ENCODE measurements around the gene KRT86. TPM values are rescaled to one million over a fixed set of nuclear protein-coding genes. Genes with fewer than 3 reads are reported as not detected.
"Not testable (repeated sequence)": the region's sequence is repeated elsewhere in the genome, so short reads cannot be mapped to it uniquely, and the experiment has no call there.

KRT86 gene
- total RNA-seq, 8 experiments from 2014 or later: 0.14 to 0.59 (median 0.33) TPM; not detected in 4

DNA sequence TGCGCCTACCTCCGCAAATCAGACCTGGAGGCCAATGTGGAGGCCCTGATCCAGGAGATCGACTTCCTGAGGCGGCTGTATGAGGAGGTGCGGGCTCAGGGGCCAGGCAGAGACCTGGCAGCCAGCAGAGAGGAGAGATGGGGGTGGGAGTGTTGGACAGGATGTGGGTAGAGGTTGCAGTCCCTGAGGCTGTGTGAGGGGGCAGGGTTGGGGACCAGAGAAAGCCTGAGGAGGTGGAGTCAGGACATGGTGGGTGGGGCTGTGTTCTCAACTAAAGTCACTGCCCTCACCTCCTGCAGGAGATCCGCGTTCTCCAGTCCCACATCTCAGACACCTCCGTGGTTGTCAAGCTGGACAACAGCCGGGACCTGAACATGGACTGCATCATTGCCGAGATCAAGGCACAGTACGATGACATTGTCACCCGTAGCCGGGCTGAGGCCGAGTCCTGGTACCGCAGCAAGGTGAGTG, 30.5 kb downstream of the KRT86 start:
- H3K4me3 ChIP-seq; H3K4me1 ChIP-seq (replicated peaks in 1 of 2); ATAC-seq (replicated peaks in 6 of 8); H3K27ac ChIP-seq; in situ Hi-C loops (cut with MboI; ENCODE audit: low pct_unique_long_range_greater_than_20kb in 2 of 9, low sequenced_read_pairs in 9 of 9, unreplicated experiment in 9 of 9): not testable (repeated sequence)
- WGBS, 10 experiments: 100% methylated on average over 1 of the region's 15 CpGs; no CpG with 5 or more reads in 9 of the 10 experiments

DNA sequence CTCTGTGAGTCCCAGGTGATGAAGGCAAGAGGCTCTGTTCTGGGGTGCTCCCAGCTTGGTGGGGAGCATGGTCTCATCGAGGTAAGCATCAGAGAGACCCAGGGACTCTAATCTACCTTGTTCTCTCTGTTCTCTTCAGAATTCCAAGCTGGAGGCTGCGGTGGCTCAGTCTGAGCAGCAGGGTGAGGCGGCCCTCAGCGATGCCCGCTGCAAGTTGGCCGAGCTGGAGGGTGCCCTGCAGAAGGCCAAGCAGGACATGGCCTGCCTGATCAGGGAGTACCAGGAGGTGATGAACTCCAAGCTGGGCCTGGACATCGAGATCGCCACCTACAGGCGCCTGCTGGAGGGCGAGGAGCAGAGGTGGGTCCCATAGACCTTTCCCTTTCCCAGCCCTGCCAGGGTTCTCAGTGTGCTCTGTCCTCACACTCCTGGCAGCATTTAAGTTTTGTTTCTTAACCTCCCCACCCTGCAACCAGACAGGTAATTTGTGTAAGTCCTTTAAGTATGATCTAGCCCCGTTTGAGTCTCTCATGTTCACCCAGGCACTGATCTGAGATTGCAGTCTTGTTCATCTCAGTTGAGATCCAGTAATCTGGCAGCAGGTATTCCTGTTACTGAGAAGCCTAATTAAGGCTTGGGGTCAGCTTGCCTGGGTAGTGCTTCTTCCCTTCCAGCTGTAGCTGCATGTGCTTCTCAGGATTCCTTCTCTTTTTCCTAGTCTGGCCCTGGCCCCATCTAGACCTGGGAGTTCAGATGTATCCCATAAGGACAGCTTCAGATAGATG, 31.7 kb downstream of the KRT86 start:
- 0 to 20% methylated on average over 1 to 2 of the region's 11 CpGs; no CpG with 5 or more reads in 8 of the 10 experiments for WGBS, 10 experiments
- no peak overlapping the region for H3K27ac ChIP-seq
- H3K4me3 ChIP-seq: no peak overlapping the region
- peak in 1 of 8 experiments; percentile 21 for ATAC-seq (replicated peaks in 6 of 8)
- in situ Hi-C loops (cut with MboI; ENCODE audit: low pct_unique_long_range_greater_than_20kb in 2 of 9, low sequenced_read_pairs in 9 of 9, unreplicated experiment in 9 of 9): no loop called here
- H3K4me1 ChIP-seq (replicated peaks in 1 of 2): no peaks in the 10 kb centered on the region

DNA sequence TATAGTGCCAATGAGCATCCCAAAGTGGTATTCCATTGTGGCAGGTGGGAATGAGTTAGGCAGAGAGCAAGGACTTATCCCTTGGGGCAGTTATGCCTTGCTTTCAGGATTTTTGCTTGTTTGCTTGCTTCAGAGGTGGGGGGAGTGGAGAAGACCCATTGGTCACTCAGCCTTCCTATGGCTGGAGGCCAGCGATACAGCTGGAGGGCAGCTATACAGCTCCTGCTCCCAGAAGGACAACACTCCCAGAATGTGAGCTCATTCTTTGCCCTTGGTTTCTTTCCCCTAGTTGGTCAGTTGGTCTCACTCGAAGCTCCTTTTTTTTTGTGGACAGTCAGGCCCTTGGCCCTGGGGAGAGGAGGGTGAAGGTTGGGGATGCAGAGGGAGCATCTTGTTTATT, 32.3 kb downstream of the KRT86 start:
- no peaks in the 10 kb centered on the region for H3K4me1 ChIP-seq (replicated peaks in 1 of 2)
- 67 to 100% (median 100%) methylated on average over 1 to 2 of the region's 2 CpGs; no CpG with 5 or more reads in 4 of the 10 experiments for WGBS, 10 experiments
- no peak overlapping the region for H3K4me3 ChIP-seq
- no peak overlapping the region for H3K27ac ChIP-seq
- in situ Hi-C loops (cut with MboI; ENCODE audit: low pct_unique_long_range_greater_than_20kb in 2 of 9, low sequenced_read_pairs in 9 of 9, unreplicated experiment in 9 of 9): no loop called here
- no peak for ATAC-seq (replicated peaks in 6 of 8)

DNA sequence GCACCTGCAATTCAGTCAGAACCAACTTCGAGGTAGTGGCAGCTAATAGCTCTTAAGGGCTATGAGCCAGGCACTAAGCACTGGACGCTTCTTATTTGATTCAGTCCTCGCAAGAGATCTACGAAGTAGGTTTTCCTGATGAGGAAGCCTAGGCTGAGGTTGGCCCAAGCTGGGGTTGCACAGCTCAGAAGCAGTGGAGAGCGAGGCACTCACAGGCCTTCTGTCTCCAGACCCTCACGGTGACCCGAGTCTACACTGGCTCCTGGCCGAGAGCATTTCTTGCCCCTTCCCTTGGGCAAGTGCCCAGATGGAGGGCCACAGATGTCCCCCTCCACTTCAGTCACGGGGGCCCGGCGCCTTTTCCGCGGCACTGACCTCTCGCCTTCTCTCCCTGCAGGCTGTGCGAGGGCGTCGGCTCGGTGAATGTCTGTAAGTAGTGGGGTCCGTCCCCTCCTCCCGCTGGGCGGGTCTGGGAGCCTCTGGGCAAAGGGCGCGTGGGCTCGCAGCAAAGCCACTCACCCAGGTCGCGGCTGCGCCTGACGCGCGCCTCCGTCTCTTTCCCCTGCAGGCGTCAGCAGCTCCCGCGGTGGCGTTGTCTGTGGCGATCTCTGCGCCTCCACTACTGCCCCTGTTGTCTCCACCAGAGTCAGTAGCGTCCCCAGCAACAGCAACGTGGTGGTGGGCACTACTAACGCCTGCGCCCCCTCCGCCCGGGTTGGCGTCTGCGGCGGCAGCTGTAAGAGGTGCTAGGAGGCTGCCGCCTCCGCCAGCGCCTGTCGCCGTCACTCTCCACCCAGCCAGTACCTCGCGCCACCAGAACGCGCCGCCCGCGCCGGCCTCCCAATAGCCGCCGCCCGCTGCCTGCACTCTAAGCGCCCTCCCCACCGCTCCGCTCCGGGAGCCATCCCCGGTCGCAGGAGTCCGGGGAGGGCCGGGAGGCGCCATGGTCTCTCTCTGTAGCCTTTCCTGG, 33.7 kb downstream of the KRT86 start:
- peak; percentile 95 to 98 (median 97) for ATAC-seq (replicated peaks in 6 of 8)
- peak overlapping the region; percentile 25 to 41 (median 31) for H3K4me3 ChIP-seq
- H3K4me1 ChIP-seq (replicated peaks in 1 of 2): no peaks in the 10 kb centered on the region
- in situ Hi-C loops (cut with MboI; ENCODE audit: low pct_unique_long_range_greater_than_20kb in 2 of 9, low sequenced_read_pairs in 9 of 9, unreplicated experiment in 9 of 9): no loop called here
- WGBS, 10 experiments: 3 to 100% (median 34%) methylated on average over 1 to 13 of the region's 71 CpGs; no CpG with 5 or more reads in 2 of the 10 experiments
- no peak overlapping the region for H3K27ac ChIP-seq

- ATAC-seq (replicated peaks in 6 of 8): peak in 2 of 8 experiments; percentile 19 to 29
- no peak overlapping the region for H3K27ac ChIP-seq
- H3K4me3 ChIP-seq: peak overlapping the region; percentile 25 to 41 (median 31)
- H3K4me1 ChIP-seq (replicated peaks in 1 of 2): no peaks in the 10 kb centered on the region
- WGBS, 10 experiments: 39 to 100% (median 77%) methylated on average over 1 to 7 of the region's 15 CpGs; no CpG with 5 or more reads in 2 of the 10 experiments
- in situ Hi-C loops (cut with MboI; ENCODE audit: low pct_unique_long_range_greater_than_20kb in 2 of 9, low sequenced_read_pairs in 9 of 9, unreplicated experiment in 9 of 9): no loop called here
Observed at GRCh38 chr12:52308806-52309425, 34.5 kb downstream of the KRT86 start.

DNA sequence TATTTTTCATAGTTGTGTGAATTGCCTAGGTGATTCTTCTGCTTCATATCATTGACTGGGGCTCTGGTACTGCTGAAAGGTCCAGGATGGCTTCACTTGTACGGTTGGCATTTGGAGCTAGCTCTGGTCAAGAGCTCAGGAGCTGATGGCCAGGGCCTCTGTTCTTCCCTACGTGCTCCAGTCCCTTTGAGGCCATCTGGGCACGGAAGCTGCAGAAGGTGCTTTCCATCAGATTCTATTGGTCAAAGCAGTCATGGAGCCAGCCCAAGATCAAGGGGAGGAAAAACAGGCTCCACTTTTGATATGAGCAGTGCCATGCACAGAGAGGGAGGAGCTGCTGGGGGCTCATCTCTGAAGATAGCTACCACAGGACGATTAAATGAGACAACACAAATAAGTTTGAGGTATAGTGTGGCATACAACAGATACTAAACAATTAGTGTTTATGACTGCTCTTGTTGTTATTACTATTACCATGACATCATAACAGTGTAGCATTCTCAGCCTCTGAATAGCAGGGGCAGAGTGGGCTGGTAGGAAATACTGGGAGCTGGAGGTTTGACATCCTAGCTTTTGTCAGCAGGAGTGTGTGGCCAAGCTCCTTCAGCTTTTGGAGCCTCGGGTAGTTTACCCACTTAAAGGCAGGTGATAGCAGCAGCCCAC, 36.3 kb downstream of the KRT86 start:
- in situ Hi-C loops (cut with MboI; ENCODE audit: low pct_unique_long_range_greater_than_20kb in 2 of 9, low sequenced_read_pairs in 9 of 9, unreplicated experiment in 9 of 9): no loop called here
- 0 to 90% (median 50%) methylated on average over 1 to 4 of the region's 5 CpGs; no CpG with 5 or more reads in 1 of the 10 experiments for WGBS, 10 experiments
- no peak overlapping the region for H3K4me3 ChIP-seq
- H3K27ac ChIP-seq: no peak overlapping the region
- ATAC-seq (replicated peaks in 6 of 8): no peak
- no peaks in the 10 kb centered on the region for H3K4me1 ChIP-seq (replicated peaks in 1 of 2)

- Histone ChIP-seq H3K4me1 (replicated peaks in 1 of 2) (no peaks in the 10 kb centered on the region), H3K4me3 (no peak overlapping the region), H3K27ac (no peak overlapping the region)
- ATAC-seq (replicated peaks in 6 of 8): no peak
- in situ Hi-C loops (cut with MboI; ENCODE audit: low pct_unique_long_range_greater_than_20kb in 2 of 9, low sequenced_read_pairs in 9 of 9, unreplicated experiment in 9 of 9): no loop called here
- WGBS, 10 experiments: 50 to 100% (median 83%) methylated on average over 1 to 3 of the region's 3 CpGs; no CpG with 5 or more reads in 5 of the 10 experiments
Observed at GRCh38 chr12:52311285-52311648, 36.8 kb downstream of the KRT86 start.

DNA sequence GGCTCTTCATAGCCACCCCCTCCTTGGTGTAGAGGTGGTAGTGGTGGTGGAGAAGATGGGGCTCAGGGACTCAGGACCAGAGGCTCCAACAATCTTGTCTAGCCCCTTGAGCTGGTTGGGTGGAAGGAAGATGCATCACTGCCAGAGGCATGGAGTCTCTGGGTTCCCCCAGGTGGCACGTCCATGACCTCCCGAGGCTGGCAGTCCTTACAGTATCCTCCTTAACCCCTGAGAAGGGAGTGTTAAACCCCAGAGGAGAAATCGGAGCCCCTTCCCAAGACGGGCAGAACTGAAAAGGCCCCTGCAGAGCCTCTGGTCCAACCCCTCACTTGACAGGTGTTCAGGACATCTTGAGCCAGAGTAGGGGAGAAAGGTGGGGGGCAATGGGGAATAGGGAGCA, 37.6 kb downstream of the KRT86 start:
- H3K4me3 ChIP-seq: no peak overlapping the region
- ATAC-seq (replicated peaks in 6 of 8): no peak
- no peak overlapping the region for H3K27ac ChIP-seq
- 25 to 55% (median 40%) methylated on average over 2 of the region's 4 CpGs; no CpG with 5 or more reads in 7 of the 10 experiments for WGBS, 10 experiments
- in situ Hi-C loops (cut with MboI; ENCODE audit: low pct_unique_long_range_greater_than_20kb in 2 of 9, low sequenced_read_pairs in 9 of 9, unreplicated experiment in 9 of 9): no loop called here
- no peaks in the 10 kb centered on the region for H3K4me1 ChIP-seq (replicated peaks in 1 of 2)

DNA sequence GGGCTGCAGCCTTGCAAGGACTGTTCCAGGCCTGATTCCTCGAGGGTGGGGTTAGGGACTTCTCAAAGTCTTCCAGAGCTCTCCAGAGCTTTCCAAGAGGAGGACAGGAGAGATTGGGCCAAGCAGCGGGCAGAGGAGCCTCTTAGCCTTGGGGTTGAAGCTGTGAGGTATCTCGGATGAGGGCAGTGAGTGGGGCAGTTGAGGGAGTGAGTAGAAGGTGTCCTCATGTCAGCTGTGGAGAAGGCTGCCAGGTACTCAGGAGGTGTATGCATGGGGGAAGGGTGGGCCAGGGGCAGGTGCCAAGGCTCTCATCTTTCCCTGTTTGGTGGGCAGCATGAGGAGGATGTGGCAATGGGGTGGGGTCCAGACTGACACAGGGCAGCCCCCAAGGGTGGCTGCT, 39.0 kb downstream of the KRT86 start:
- Histone ChIP-seq H3K27ac (no peak overlapping the region), H3K4me3 (no peak overlapping the region), H3K4me1 (replicated peaks in 1 of 2) (no peaks in the 10 kb centered on the region)
- no peak for ATAC-seq (replicated peaks in 6 of 8)
- WGBS, 10 experiments: 40% methylated on average over 1 of the region's 3 CpGs; no CpG with 5 or more reads in 9 of the 10 experiments
- in situ Hi-C loops (cut with MboI; ENCODE audit: low pct_unique_long_range_greater_than_20kb in 2 of 9, low sequenced_read_pairs in 9 of 9, unreplicated experiment in 9 of 9): no loop called here

GRCh38 chr12:52313926-52314325, 39.5 kb downstream of the KRT86 start:
- WGBS, 10 experiments: 47 to 93% (median 78%) methylated on average over 1 to 7 of the region's 9 CpGs; no CpG with 5 or more reads in 4 of the 10 experiments
- Histone ChIP-seq H3K27ac (no peak overlapping the region), H3K4me1 (replicated peaks in 1 of 2) (no peaks in the 10 kb centered on the region), H3K4me3 (no peak overlapping the region)
- no peak for ATAC-seq (replicated peaks in 6 of 8)
- in situ Hi-C loops (cut with MboI; ENCODE audit: low pct_unique_long_range_greater_than_20kb in 2 of 9, low sequenced_read_pairs in 9 of 9, unreplicated experiment in 9 of 9): no loop called here

GRCh38 chr12:52314511-52314910, 40.1 kb downstream of the KRT86 start:
- no peak for ATAC-seq (replicated peaks in 6 of 8)
- WGBS, 10 experiments: 60 to 80% (median 75%) methylated on average over 1 to 2 of the region's 13 CpGs; no CpG with 5 or more reads in 6 of the 10 experiments
- in situ Hi-C loops (cut with MboI; ENCODE audit: low pct_unique_long_range_greater_than_20kb in 2 of 9, low sequenced_read_pairs in 9 of 9, unreplicated experiment in 9 of 9): no loop called here
- Histone ChIP-seq H3K4me3 (no peak overlapping the region), H3K27ac (no peak overlapping the region), H3K4me1 (replicated peaks in 1 of 2) (no peaks in the 10 kb centered on the region)

DNA sequence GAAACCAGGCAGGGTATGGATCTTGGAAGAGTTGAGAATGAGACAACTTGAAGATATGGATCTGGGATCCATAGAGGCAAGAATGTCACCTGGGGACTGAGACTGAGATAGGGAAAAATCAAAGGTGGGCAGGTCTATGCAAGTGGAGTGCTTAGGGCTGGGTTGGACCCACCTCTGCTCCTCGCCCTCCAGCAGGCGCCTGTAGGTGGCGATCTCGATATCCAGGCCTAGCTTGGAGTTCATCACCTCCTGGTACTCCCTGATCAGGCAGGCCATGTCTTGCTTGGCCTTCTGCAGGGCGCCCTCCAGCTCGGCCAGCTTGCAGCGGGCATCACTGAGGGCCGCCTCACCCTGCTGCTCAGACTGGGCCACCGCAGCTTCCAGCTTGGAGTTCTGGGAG, 41.3 kb downstream of the KRT86 start:
- 4 to 40% (median 40%) methylated on average over 1 to 3 of the region's 9 CpGs; no CpG with 5 or more reads in 7 of the 10 experiments for WGBS, 10 experiments

More for the DNA sequence above, 41.3 kb downstream of the KRT86 start:
- peak in 1 of 8 experiments; percentile 33 for ATAC-seq (replicated peaks in 6 of 8)
- H3K4me3 ChIP-seq; in situ Hi-C loops (cut with MboI; ENCODE audit: low pct_unique_long_range_greater_than_20kb in 2 of 9, low sequenced_read_pairs in 9 of 9, unreplicated experiment in 9 of 9); H3K27ac ChIP-seq; H3K4me1 ChIP-seq (replicated peaks in 1 of 2): not testable (repeated sequence)

All from motor neuron (in vitro differentiated cells).